ENCODE data around the gene AXL. TPM values are rescaled to one million over a fixed set of nuclear protein-coding genes. Genes with fewer than 3 reads are reported as not detected.
A peak's percentile ranks its signal among the peaks of the same experiment; 100 is the strongest.
"Not testable (repeated sequence)": the region's sequence is repeated elsewhere in the genome, so short reads cannot be mapped to it uniquely, and the experiment has no call there.

AXL gene
- polyA plus RNA-seq, 5 donors: 24.3 to 42.3 (median 29.6) TPM

- DNase-seq: peak; percentile 64 to 80
Observed at GRCh38 chr19:41204338-41204737, 14.7 kb upstream of the AXL start.

- DNase-seq: no peak
Observed at GRCh38 chr19:41205995-41206394, 13.0 kb upstream of the AXL start.

- no peak for DNase-seq
Observed at GRCh38 chr19:41206456-41206855, 12.6 kb upstream of the AXL start.

- DNase-seq: no peak
Observed at GRCh38 chr19:41206926-41207750, 11.9 kb upstream of the AXL start.

GRCh38 chr19:41214161-41214560 is 4.9 kb upstream of the AXL start:
- DNase-seq: no peak

GRCh38 chr19:41217741-41218140 is 1.3 kb upstream of the AXL start:
- DNase-seq: no peak

GRCh38 chr19:41218249-41218614 is 791 bp upstream of the AXL start:
- DNase-seq: no peak

- no peak for DNase-seq
Observed at GRCh38 chr19:41219924-41220567, 1.0 kb downstream of the AXL start.

- DNase-seq: no peak
Observed at GRCh38 chr19:41220811-41221210, 1.8 kb downstream of the AXL start.

- DNase-seq: no peak
Observed at GRCh38 chr19:41221514-41222205, 2.6 kb downstream of the AXL start.

GRCh38 chr19:41222240-41222639 is 3.2 kb downstream of the AXL start:
- no peak for DNase-seq

- DNase-seq: no peak
Observed at GRCh38 chr19:41223431-41224234, 4.6 kb downstream of the AXL start.

- no peak for DNase-seq
Observed at GRCh38 chr19:41224632-41225031, 5.6 kb downstream of the AXL start.

- DNase-seq: peak in 1 of 2 donors; percentile 48
Observed at GRCh38 chr19:41225238-41226052, 6.4 kb downstream of the AXL start.

GRCh38 chr19:41226053-41226873 is 7.2 kb downstream of the AXL start:
- DNase-seq: peak in 1 of 2 donors; percentile 41

- DNase-seq: no peak
Observed at GRCh38 chr19:41226874-41227390, 7.9 kb downstream of the AXL start.

- no peak for DNase-seq
Observed at GRCh38 chr19:41228486-41228885, 9.5 kb downstream of the AXL start.

GRCh38 chr19:41229338-41229737 is 10.3 kb downstream of the AXL start:
- DNase-seq: not testable (repeated sequence)

- no peak for DNase-seq
Observed at GRCh38 chr19:41230067-41230857, 11.2 kb downstream of the AXL start.
